GM12891 (cell line): Measurements from ENCODE around the gene ITGB6.

Source experiments
- PAX5 ChIP-seq: IDR thresholded peaks from 2 replicates; pipeline ENCODE4 v1.6.1; 2011; ENCODE audit warnings: low read length, moderate library complexity, mild to moderate bottlenecking; ENCODE audit not compliant: insufficient read depth, severe bottlenecking
- POLR2A ChIP-seq: IDR thresholded peaks from 2 replicates; pipeline ENCODE4 v1.6.1; 2011; ENCODE audit warnings: low read depth, low read length, control low read depth
- POLR2AphosphoS5 ChIP-seq: IDR thresholded peaks from 2 replicates; pipeline ENCODE4 v1.6.1; 2011; ENCODE audit warnings: low read depth, low read length, control low read depth

GRCh38 chr2:160137464-160137863 is 62.6 kb downstream of the ITGB6 start:
- TF ChIP-seq PAX5 (no peak), POLR2A (no peak), POLR2AphosphoS5 (no peak)
